Liver (tissue), 3 donors: ENCODE results near the gene DENND6A.

Experiments
- ATF3 ChIP-seq: IDR thresholded peaks from 2 replicates; pipeline ENCODE4 v1.6.1; 2016; ENCODE audit warnings: antibody characterized with exemption
- CTCF ChIP-seq: fragments of 150-350 bp; IDR thresholded peaks from 2 replicates; pipeline ENCODE4 v1.5.1; 2017; ENCODE audit warnings: improper control_type of control experiment, low read depth, low read length; ENCODE audit not compliant: missing input control
- EGR1 ChIP-seq, 2 donors: IDR thresholded peaks; 2 replicates each; pipeline ENCODE4 v1.6.1; 2016 to 2018; ENCODE audit warnings: antibody characterized with exemption in 2 of 2, low read depth in 2 of 2
- FOXA1 ChIP-seq: IDR thresholded peaks from 2 replicates; pipeline ENCODE4 v1.6.1; 2016; ENCODE audit warnings: antibody characterized with exemption
- GABPA ChIP-seq, 2 donors: IDR thresholded peaks in 1 of 2; conservative IDR thresholded peaks in 1 of 2; 2 replicates each; pipeline ENCODE4 v1.6.1; 2016; ENCODE audit warnings: antibody characterized with exemption in 2 of 2, mild to moderate bottlenecking in 1 of 2, moderate library complexity in 1 of 2
- JUND ChIP-seq, 2 donors: IDR thresholded peaks; 2 replicates each; pipeline ENCODE4 v1.6.1; 2016; ENCODE audit warnings: antibody characterized with exemption in 2 of 2
- MAX ChIP-seq: IDR thresholded peaks from 2 replicates; pipeline ENCODE4 v1.6.1; 2016; ENCODE audit warnings: antibody characterized with exemption
- RAD21 ChIP-seq, 2 donors: IDR thresholded peaks; 2 replicates each; pipeline ENCODE4 v1.6.1; 2016; ENCODE audit warnings: antibody characterized with exemption in 2 of 2, mild to moderate bottlenecking in 2 of 2
- REST ChIP-seq: IDR thresholded peaks from 2 replicates; pipeline ENCODE4 v1.6.1; 2016; ENCODE audit warnings: antibody characterized with exemption, mild to moderate bottlenecking
- SP1 ChIP-seq: IDR thresholded peaks from 2 replicates; pipeline ENCODE4 v1.6.1; 2018; ENCODE audit warnings: antibody characterized with exemption, mild to moderate bottlenecking
- TAF1 ChIP-seq: conservative IDR thresholded peaks from 2 replicates; pipeline ENCODE4 v1.6.1; 2016; ENCODE audit warnings: antibody characterized with exemption, mild to moderate bottlenecking
- donor health status: healthy.
- donor health status: healthy.

DNA sequence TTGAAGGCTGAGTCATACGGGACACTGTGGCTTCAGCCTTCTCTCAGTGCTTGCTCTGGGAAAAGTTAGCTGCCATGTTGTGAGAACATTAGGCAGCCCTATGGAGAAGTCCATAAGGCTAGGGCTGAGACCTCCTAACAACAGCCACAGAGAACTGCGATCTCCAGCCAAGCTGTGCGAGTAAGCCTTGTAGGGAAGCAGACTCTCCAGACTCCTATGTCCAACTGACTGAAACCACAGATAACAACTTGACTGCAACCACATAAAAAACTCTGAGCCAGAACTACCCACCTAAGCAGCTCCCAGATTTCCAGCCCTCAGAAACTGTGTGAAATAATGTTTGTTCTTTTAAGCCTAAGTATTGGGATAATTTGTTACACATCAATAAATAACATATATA, 40.7 kb downstream of the DENND6A start:
- TF ChIP-seq CTCF (no peak), MAX (no peak), EGR1 (IDR thresholded peaks at IDR 0.05; ENCODE audit: low read depth in 2 of 2) (no peak), RAD21 (IDR thresholded peaks at IDR 0.05) (no peak), SP1 (no peak), JUND (IDR thresholded peaks at IDR 0.05) (no peak), GABPA (IDR thresholded peaks at IDR 0.05 in 1 of 2, conservative IDR thresholded peaks at IDR 0.05 in 1 of 2) (no peak), REST (no peak), FOXA1 (no peak), ATF3 (no peak), TAF1 (no peak)
